Stimulated activated CD8-positive, alpha-beta memory T cell treated with anti-CD3 and anti-CD28 coated beads, Interleukin-15, amount 100 ng/mL, for 24 hours (primary cell): Measurements from ENCODE around the gene THEM4.
"Not testable (repeated sequence)": the region's sequence is repeated elsewhere in the genome, so short reads cannot be mapped to it uniquely, and the experiment has no call there.

Experiments
- DNase-seq: peaks from one replicate; pipeline ENCODE4 v3.0.0-alpha.2; 2020; ENCODE audit warnings: low read depth

Gene THEM4

GRCh38 chr1:151934048-151934493, 24.8 kb upstream of the THEM4 start:
- no peak for DNase-seq

GRCh38 chr1:151924691-151925587, 15.6 kb upstream of the THEM4 start:
- DNase-seq: no peak

- no peak for DNase-seq
Observed at GRCh38 chr1:151923422-151923821, 14.1 kb upstream of the THEM4 start.

- no peak for DNase-seq
Observed at GRCh38 chr1:151920149-151920548, 10.8 kb upstream of the THEM4 start.

- no peak for DNase-seq
Observed at GRCh38 chr1:151918819-151919610, 9.7 kb upstream of the THEM4 start.

- DNase-seq: no peak
Observed at GRCh38 chr1:151918156-151918555, 8.8 kb upstream of the THEM4 start.

GRCh38 chr1:151916726-151917370, 7.5 kb upstream of the THEM4 start:
- DNase-seq: no peak

GRCh38 chr1:151915061-151915686, 5.9 kb upstream of the THEM4 start:
- DNase-seq: no peak

GRCh38 chr1:151914076-151914475, 4.8 kb upstream of the THEM4 start:
- DNase-seq: no peak

- no peak for DNase-seq
Observed at GRCh38 chr1:151912973-151913372, 3.7 kb upstream of the THEM4 start.

GRCh38 chr1:151908228-151908691, 1.1 kb downstream of the THEM4 start:
- DNase-seq: no peak

GRCh38 chr1:151907363-151908139, 1.8 kb downstream of the THEM4 start:
- no peak for DNase-seq

- DNase-seq: not testable (repeated sequence)
Observed at GRCh38 chr1:151906324-151906645, 3.0 kb downstream of the THEM4 start.

- DNase-seq: not testable (repeated sequence)
Observed at GRCh38 chr1:151905443-151906323, 3.6 kb downstream of the THEM4 start.

- DNase-seq: no peak
Observed at GRCh38 chr1:151905070-151905442, 4.3 kb downstream of the THEM4 start.

GRCh38 chr1:151902858-151903257, 6.5 kb downstream of the THEM4 start:
- no peak for DNase-seq

GRCh38 chr1:151900804-151901203, 8.5 kb downstream of the THEM4 start:
- not testable (repeated sequence) for DNase-seq

GRCh38 chr1:151898519-151898991, 10.8 kb downstream of the THEM4 start:
- DNase-seq: no peak

- no peak for DNase-seq
Observed at GRCh38 chr1:151897991-151898431, 11.3 kb downstream of the THEM4 start.
